AG09319 (cell line): ENCODE measurements around the gene PSMD4.
"Not testable (repeated sequence)": the region's sequence is repeated elsewhere in the genome, so short reads cannot be mapped to it uniquely, and the experiment has no call there.

ENCODE experiments used
- DNase-seq: peaks from one replicate; pipeline ENCODE4 v3.0.0-alpha.2; 2010; ENCODE audit warnings: low read depth; ENCODE audit errors: extremely low read depth
- CTCF ChIP-seq: IDR thresholded peaks from 2 replicates; pipeline ENCODE4 v1.5.1; 2011; ENCODE audit warnings: low read depth, mild to moderate bottlenecking, inconsistent platforms, low read length, moderate library complexity

Gene PSMD4

DNA sequence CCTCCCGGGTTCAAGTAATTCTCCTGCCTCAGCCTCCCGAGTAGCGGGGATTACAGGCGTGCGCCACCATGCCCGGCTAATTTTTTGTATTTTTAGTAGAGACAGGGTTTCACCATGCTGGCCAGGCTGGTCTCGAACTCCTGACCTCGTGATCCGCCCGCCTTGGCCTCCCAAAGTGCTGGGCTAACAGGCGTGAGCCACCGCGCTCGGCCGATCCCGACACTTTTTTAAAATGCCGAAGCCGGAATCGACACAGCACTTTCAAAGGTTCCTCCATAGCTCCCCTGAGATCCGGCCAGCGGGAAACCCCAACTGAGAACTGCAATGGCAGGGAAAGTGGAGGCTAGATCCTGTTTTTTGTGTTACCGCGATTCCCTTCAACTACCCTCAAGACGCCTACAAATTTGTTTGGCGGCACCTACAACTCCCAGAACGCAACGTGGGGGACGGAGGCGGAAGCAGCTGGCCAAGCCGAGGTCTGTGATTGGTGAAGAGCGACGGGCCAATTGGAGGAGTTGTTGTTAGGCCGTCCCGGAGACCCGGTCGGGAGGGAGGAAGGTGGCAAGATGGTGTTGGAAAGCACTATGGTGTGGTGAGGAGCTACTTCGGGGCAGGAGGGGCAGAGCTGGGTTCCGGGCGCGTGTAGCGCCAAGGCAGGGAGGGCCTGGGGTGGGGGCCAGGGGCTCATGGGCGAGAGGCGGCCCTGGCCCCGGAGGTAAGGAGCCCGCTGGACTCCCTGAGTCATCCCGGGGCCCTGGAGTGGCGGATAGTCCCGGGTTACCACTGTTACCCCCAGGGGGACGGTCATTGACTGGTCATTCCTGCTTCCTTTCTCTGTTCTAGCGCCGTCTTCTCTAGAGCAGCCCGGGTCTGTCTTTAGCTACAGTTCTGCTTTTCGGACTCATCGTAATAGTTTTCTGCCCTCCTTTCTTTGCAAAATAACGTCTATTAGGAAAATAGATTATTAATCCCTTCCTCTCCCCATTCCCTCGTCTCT lies at the start of gene PSMD4:
Gene PSMD4, plus strand, starts transcription at position 518 of the 997 bp plus-strand sequence. Its CDS starts 49 bp downstream, at position 567.
- no peak for TF ChIP-seq CTCF
- peak; percentile 92 for DNase-seq

DNA sequence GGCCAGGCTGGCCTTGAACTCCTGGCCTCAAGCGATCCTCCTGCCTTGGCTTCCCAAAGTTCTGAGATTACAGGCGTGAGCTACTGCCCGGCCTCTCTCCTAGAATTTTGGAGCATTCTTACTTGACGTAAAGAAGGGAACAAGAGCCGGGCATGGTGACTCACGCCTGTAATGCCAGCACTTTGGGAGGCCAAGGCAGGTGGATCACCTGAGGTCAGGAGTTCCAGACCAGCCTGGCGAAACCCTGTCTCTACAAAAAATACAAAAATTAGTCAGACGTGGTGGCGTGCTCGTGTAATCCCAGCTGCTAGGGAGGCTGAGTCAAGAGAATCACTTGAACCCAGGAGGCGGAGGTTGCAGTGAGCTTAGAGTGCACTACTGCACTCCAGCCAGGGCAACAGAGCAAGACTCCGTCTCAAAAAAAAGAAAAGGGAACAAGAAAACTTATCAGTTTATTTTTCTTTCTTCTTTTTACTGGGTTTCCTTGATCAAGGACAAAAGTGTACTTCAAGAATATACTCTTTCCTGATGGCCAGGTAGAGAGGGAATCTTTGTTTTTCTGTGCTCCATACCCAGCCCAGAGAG lies 49.1 kb upstream of the PSMD4 start:
- not testable (repeated sequence) for DNase-seq

GRCh38 chr1:151210830-151211229 lies 43.7 kb upstream of the PSMD4 start:
- TF ChIP-seq CTCF = no peak
- no peak for DNase-seq

- no peak for TF ChIP-seq CTCF
- no peak for DNase-seq
Measured at GRCh38 chr1:151211972-151212705, 42.4 kb upstream of the PSMD4 start.

GRCh38 chr1:151213560-151213959 lies 41.0 kb upstream of the PSMD4 start:
- TF ChIP-seq CTCF = no peak
- no peak for DNase-seq

DNA sequence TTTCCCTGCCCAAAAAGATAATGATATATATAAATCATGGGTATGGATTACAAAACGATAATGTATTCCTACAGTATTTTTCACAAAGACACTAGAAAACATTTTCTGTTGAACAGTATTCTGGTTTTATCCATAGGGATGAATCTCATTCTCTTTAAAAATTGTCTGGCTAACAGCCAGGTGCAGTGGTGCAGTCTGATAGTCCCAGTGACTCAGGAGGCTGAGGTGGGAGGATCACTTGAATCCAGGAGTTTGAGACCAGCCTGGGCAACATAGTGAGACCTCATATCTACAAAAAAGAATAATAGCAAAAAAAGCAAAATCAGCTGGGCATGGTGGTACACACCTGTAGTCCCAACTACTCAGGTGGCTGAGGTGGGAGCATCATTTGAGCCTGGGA lies 32.9 kb upstream of the PSMD4 start:
- no peak for TF ChIP-seq CTCF

DNA sequence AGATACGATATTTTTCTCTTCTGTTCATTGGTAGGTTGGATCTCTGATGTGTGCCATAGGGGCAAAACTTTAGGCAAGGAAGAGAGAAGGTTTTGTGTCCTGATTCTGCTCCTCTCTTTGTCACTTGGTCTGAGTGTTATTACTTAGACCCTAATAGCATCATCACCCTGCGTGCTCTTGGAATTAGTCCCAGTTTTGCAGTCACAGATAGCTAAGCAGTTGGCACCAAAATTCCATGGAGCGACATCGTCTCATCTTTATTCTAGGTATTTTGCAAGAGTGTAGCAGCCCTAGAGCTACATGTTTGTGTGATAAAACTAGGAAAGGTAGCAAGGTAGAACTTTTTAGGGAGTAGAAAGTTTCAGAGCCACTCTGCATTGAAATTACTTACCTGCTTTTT lies 32.4 kb upstream of the PSMD4 start:
- no peak for TF ChIP-seq CTCF
- DNase-seq = no peak

More for the DNA sequence above, 32.9 kb upstream of the PSMD4 start:
- no peak for DNase-seq
